ENCODE measurements around the gene FDXR.
"Not testable (repeated sequence)": the region's sequence is repeated elsewhere in the genome, so short reads cannot be mapped to it uniquely, and the experiment has no call there.

Gene FDXR, protein sequence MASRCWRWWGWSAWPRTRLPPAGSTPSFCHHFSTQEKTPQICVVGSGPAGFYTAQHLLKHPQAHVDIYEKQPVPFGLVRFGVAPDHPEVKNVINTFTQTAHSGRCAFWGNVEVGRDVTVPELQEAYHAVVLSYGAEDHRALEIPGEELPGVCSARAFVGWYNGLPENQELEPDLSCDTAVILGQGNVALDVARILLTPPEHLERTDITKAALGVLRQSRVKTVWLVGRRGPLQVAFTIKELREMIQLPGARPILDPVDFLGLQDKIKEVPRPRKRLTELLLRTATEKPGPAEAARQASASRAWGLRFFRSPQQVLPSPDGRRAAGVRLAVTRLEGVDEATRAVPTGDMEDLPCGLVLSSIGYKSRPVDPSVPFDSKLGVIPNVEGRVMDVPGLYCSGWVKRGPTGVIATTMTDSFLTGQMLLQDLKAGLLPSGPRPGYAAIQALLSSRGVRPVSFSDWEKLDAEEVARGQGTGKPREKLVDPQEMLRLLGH

DNA sequence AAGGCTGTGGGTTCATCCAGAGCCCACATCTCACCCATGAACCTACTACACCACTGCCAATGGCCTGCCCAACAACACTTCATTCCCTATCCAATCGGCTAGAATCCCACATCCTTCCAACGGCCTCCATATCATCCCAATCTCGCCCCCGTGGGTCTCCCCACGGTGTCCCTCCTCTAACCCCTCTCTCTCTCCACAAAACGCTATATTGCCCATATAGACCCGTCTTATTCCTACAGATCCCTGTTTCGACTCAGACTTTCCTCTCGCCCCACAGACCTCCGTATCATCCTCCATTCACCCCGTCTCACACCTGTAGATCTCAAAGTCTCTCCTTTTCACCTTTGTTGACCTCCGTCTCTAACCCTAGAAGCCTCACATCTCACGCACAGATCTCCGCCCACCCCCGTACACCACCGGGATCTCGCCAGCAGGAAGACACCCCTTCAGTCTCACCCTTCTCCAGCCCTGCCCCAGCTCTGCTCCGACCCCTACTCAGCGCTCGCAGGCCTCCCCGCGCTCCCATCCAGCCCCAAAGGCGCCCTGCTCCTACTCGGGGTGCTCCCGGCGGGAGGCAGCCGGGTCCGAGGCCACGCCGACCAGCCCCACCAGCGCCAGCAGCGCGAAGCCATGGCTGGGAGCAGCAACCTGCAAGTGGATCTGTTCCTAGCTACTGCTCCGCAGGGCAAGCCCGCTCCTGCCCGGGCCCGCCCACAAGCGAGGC is at the start of gene FDXR:
Gene FDXR, minus strand, starts transcription at position 682 of the 724 bp plus-strand sequence. Its CDS starts 50 bp downstream, at position 632.
- DNase-seq (ENCODE audit: low read depth): no peak

DNA sequence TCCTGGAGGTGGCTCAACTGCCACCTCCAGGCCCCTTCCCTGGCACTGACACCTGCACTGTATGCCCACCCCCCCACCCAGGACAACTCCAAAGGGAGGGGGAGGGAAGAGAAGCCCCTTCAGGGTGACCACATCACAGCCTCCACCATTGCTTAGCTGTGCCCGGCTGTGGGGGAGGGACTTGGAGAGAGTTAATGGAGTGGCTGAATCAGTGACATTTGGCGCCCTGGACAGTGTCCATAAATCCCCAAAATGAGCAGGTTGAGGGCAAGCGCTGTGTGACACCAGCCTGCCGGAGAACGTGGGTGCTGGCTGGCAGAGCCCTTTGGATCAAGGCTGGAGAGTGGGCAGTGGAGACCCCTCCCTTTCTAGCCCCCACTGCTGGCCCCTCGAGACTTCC is 49.4 kb upstream of the FDXR start:
- no peak for DNase-seq (ENCODE audit: low read depth)

DNA sequence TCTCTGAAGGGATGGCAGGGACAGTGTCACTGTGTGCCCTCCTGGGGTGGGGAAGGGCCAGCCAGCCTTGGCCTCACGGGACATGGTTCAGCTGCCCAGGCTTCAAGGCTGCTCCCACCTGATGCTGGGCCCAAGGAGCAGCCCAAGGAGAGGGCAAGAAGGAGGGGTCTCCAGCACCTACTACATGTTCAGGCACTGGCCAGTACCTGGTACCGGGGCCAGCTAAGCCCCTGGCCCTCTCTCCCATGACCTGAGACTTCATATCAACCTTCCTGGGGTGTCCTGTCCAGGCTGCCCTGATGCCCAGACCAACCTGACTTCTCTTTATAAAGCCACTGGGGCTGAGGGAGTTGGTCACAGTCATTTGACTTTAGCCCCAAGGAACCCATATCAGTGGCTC is 49.0 kb upstream of the FDXR start:
- no peak for DNase-seq (ENCODE audit: low read depth)

DNA sequence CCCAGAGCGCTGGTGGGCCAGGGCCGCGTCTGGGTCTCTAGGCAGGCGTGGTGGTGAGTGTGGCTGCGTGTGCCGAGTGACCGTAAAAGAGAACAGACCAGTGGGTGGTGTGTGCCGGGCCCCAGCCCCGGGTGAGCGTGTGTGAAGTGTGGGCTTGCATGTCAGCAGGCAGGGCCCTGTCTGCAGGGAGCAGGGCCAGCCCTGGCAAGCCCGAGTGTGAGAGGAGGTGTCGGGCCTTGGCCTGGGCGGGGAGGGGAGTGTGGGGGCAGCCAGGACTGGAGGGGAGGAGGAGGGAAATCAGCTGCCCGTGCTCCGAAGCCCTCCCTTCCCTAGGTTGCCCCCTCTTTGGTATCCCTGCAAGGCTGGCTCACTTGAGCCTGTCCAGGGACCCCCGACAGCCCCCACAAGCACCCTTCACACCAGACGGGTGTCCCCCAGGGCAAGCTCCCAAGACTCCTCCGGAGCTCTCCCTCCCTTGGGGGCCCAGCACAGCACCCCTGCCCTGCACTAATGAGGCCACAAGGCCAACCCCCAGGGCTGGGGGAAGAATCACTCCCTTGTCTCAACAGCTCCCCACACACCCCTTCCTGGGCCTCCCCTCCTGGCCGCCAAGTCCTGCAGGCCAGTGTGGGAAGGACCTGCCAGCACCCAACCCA is 48.4 kb upstream of the FDXR start:
- no peak for DNase-seq (ENCODE audit: low read depth)

DNA sequence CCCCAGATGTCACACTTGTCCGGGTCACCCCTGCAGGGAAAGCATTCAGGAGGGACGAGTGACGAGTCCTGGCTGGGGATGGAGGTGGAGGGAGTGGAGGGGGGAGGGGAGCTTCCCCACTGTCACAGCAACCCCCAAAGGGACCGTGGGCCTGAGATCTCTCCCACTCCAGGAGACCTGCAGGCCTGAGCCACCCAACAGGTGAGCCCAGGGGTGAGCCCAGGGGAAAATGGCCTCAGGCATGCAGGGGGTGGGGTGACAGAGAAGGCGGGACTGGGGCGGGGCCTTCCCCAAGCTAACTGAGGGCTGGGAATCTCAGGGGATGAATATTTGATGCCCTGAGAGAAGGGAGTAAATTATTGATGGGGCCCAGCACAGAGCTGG is 47.8 kb upstream of the FDXR start:
- DNase-seq (ENCODE audit: low read depth): no peak

DNA sequence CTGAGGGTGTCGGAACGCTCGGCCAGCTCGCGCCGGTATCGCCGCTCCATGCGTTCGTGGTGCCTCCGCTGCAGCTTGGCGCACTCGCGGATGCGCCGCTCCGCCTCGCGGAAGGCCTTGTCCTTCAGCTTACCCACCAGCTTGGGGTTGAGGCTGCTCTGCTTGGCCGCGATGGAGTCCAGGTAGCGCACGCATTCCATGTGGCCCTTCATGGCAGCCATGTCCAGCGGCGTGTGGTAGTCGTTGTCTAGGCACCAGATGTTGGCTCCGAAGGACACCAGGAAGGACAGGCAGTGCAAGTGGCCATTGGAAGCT is 47.5 kb upstream of the FDXR start:
- no peak for DNase-seq (ENCODE audit: low read depth)

DNA sequence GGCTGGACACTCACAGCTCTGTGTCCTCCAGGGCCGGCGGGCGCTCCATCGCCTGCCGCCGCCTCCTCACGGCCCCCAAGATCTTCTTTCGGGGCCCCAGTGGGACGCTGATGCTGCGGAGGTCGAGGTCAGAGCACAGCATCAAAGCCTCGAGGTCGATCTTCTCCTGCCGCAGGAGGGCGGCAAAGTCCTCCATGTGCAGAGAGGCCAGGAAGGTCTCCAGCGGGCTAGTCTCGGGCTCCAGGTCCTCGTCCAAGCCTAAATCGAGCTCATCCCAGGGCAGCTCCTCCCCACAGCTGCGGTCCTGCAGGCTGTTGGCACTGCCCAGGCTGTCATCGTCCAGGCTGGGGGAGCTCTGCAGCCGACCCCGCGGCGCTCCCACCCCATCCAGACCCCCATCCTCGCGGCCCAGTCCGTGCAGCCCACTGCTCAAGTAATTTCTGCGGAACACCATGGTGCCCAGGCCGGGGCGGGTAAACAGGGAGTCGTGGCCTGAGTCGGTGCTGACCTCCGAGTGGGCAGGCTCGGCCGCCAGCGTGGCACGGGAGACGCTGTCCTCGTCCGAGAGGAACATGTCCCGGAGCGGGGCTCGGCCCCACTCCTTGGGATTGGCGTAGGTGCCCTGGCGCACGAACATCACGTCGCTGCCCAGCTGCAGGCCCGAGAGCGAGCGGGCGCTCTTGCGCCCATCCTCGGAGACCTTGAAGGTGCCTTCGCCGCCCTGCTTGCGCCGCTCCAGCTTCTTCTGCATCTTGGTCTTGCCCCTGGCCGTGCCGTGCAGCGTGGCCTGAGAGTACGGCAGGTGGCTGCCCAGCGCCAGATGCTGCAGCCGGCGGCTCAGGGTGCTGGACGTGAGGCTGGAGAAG is 46.9 kb upstream of the FDXR start:
- no peak for DNase-seq (ENCODE audit: low read depth)

DNA sequence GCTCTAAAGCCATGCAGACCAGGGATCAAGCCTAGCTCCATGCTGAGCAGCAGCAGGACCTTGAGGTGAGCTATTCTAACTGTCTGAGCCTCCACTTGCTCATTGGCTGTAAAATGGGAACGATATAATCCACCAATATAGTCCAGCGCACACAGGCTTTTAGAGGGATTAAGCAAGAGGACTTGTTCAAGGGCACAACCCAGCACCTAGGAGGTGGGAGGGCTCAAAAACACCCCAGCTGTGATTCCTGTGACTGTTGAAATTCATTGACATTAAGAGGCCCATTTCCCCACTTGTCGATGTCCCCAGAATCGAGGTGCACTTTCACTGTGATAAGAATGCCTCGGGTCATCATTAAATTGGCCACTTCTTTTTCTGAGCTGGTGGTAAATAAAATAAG is 46.1 kb upstream of the FDXR start:
- no peak for DNase-seq (ENCODE audit: low read depth)

DNA sequence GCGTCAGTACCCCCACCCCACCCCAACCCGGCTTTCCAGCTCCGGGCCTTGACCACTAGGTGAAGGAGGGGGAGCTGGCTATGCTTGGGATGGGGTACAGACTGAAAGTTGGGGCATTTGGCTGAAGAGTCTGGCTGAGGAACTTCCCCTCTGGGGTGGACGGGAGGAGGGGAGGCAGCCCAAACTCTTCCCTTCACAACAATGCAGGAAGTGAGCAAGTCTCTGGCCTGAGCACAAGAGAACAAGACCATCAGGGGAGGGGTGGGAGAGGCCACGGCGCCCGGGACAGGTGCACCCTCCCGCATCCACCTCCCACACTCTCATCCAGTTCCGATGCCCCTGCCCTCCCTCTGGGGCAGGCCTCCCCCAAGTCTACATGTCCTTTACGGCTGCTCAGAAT is 44.6 kb upstream of the FDXR start:
- no peak for DNase-seq (ENCODE audit: low read depth)

DNA sequence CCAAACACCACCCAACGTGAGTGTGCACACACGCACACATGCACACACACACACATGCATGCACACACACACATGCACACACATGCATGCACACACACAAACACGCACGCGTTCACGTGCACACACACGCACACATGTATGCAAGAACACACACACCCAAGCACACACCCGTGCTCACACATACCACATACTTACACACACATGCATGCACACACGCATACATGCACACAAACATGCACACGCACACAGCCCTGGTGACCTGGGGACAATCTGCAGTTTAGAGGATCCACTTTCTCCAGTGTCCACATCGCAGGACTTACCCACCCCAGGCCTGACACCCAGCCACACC is 44.0 kb upstream of the FDXR start:
- no peak for DNase-seq (ENCODE audit: low read depth)

DNA sequence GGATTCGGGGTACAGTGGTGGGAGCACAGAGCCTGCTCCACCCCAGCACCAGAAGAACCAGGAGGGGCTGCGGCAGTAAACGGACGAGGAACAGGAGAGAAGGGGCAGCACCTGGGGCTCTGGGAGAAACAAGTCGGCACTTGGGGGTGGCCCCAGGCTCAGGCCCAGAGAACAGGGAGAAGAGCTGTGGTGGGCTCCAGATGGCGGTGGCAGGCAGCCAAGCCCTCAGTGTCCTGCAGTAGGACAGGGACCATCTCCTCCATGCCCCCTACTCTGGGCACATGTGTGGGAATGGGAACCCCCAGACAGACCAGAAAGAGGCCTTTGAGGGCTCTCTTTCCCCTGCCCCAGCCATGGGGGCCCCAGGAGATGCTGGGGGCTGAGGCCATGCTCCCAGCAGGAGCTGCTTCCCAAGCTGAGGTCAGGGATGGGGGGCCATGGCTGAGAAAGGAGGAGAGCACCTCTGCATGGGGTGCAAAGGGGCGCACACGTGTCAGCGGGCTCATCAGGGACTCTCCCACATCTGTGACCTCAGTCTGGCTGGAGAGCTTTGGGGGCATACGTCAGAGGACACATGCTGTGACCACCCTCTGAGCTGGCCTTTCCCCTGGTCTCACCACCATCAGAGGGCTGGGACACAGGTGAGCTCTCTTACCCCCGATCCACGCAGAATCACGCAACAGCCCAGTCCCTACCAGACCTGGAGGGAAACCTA is 43.5 kb upstream of the FDXR start:
- DNase-seq (ENCODE audit: low read depth): no peak

DNA sequence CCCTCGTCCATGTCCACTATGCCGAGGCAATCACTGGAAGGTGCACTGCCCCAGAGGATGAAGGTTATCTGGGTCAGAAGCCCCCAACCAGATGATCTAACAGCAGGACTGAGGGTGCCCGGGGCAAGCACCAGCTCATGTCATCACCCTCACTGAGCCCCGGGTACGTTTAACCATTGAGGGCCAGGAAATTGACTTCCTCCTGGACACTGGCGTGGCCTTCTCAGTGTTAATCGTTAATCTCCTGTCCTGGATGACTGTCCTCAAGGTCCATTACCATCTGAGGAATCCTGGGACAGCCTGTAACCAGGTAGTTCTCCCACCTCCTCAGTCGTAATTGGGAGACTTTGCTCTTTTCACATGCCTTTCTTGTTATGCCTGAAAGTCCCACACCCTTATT is 38.6 kb upstream of the FDXR start:
- DNase-seq (ENCODE audit: low read depth): not testable (repeated sequence)

DNA sequence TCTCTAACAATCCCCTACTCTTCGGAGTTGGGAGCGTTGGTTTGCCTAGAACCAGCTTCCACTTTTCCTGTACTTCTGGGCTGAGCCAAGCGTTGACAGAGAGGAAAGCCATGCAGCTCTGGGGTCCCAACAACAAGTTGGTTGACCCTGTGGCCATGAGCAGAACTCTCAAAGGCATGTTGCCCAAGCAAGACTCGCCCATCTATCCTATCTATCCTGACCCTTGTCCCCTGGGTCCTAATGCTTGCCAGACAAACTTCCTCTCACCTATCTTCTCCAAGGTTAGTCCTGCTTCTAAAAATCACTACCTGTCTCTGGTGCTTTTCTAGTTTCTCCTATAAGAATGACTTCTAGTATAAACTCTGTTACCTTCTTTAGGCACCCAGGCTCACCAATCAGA is 36.3 kb upstream of the FDXR start:
- DNase-seq (ENCODE audit: low read depth): not testable (repeated sequence)

DNA sequence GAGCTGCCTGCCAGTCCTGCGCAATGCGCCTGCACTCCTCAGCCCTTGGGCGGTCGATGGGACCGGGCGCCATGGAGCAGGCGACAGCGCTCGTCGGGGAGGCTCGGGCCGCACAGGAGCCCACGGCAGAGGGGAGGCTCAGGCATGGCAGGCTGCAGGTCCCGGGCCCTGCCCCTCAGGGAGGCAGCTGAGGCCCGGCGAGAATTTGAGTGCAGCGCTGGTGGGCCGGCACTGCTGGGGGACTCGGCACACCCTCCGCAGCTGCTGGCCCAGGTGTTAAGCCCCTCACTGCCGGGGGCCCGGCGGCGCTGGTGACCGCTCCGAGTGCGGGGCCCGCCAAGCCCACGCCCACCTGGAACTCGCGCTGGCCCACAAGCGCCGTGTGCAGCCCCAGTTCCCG is 34.2 kb upstream of the FDXR start:
- no peak for DNase-seq (ENCODE audit: low read depth)

DNA sequence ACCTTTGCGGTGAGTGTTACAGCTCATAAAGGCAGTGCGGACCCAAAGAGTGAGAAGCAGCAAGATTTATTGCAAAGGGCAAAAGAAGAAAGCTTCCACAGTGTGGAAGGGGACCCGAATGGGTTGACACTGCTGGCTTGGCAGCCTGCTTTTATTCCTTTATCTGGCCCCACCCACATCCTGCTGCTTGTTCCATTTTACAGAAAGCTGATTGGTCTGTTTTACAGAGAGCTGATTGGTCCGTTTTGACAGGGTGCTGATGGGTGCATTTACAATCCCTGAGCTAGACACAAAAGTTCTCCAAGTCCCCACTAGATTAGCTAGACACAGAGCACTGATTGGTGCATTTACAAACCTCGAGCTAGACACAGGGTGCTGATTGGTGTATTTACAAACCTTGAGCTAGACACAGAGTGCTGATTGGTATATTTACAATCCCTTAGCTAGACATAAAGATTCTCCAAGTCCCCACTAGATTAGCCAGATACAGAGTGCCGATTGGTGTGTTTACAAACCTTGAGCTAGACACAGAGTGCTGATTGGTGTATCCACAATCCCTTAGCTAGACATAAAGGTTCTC is 33.5 kb upstream of the FDXR start:
- not testable (repeated sequence) for DNase-seq (ENCODE audit: low read depth)

DNA sequence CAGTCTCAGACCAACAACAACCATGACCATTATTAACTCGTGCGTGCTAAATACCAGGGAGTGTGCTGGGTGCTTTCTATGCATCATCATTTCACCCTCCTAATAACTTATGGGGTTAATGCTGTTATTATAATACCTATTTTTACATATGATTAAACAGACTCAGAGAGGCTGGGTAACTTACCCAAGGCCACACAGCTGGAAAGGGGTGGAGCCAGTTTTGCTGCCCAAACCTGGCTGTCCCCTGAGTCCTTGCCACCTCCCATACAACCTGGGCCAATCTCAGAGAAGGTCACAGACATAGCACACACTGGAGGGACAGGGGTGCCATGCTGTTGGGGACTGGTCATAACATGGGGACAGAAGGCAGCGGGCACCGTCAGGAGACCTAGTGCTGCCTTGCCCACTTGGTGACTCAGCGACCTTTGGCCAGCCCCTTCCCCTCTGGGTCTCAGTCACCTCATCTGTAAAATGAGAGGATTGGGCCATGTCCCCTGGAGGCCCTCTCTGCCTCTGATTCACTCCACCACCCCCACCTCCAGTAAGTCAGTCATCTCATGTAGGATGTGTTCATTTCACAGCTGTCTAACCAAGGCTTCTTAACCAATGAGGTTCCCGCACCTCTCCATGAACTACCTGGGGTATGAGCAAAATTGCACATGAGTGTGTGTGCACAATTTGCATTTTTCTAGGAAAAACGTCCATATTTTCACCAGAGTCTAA is 32.1 kb upstream of the FDXR start:
- DNase-seq (ENCODE audit: low read depth): no peak

DNA sequence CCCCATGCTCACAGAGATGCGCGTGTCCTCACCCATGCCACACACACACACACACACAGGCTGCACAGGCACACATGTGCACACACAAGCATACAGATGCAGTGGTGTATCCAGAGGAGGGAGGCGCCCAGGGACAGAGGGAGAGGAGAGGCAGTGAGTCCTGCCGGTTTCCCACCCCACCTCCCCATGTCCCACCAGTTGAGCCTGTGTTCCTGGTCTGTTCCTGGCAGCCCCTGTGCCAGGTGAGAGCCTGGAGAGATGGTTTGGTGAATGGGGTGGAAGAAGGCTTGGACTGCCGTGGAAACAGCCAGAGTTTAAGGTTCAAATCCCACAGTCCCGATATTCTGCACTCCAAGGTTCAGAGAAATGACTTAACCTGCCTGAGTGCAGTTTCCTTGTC is 30.9 kb upstream of the FDXR start:
- no peak for DNase-seq (ENCODE audit: low read depth)

DNA sequence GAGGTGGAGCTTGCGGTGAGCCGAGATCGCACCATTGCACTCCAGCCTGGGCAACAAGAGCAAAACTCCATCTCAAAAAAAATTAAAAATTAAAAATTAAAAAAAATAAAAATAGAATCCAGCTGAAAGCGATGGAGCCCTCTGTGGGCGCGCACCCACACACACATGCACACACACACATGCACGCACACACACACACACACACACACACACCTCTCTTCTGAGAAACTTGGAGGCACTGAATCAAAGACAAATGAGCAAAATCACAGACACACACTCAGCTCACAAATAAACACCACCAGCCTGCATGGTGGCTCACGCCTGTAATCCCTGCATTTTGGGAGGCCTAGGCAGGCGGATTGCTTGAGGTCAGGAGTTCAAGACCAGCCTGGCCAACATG is 30.2 kb upstream of the FDXR start:
- no peak for DNase-seq (ENCODE audit: low read depth)

DNA sequence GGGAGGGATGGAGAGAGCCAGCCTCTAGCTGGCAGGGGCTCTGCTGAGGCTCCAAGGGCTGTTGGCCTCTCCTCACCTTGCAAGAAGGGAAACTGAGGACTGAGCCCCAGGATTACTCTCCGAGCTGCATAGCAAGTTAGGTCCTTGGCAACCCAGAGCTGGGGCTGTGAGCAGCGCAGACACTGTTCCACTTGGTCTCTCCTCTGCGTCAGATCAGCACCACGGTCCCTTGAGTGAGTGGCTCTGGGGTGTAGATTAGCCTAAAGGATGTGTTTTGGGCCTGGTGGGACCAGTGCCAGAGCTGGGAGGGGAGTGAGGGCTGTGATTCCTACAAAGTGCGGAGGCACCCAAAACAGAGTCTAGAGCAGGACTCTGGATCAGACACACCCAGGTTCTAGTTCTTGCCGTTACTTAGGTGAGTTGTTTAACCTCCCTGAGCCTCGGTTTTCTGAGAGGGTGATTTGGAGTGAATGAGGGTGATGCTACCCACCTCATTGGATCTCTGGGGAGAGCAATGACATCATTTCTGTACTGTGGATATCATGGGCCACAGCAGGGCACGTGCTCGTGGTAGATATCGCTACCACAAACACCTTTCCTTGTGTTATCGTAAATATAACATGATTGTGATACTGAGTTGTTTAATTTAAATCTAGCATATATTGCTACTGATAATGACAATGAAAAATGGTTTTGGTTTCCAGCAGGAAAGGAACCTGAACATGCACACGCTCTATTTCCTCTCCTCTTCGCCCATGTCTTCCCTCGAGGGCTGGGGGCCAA is 28.8 kb upstream of the FDXR start:
- no peak for DNase-seq (ENCODE audit: low read depth)

DNA sequence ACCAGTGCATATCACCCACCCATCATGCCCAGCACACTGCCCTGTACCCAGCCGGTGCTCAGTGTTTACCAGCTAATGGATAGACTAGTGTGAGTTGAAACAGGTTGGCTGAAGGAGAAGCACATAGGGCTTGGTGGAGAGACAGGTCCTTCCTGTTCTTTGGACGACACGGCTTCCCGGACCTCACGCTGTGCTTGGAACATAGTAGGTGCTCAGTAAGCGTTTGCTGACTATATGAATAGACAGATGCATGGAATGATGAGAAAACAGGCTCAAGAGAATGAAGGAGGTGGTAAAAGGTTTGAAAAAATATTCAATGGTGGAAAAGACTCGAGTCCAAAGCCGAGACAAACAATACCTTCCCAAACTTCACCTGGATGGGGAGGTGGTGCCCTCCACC is 27.4 kb upstream of the FDXR start:
- DNase-seq (ENCODE audit: low read depth): no peak

Measured in stromal cell of bone marrow (primary cell).